ENCODE results near the gene ADCY3. TPM values are rescaled to one million over a fixed set of nuclear protein-coding genes. Genes with fewer than 3 reads are reported as not detected.

The ADCY3 gene
- total RNA-seq = 10 to 100 TPM; 24.9 to 30.4 (median 25.3) TPM
- long read RNA-seq, donor 1, full-length matches to known transcripts = 1 of 26 reads
- long read RNA-seq, donor 1, partial matches to known transcripts = 7 of 26 reads
- long read RNA-seq, donor 1, other reads (novel, unspliced or antisense) = 18 of 26 reads
- long read RNA-seq, donor 2, partial matches to known transcripts = 1 of 1 reads
- long read RNA-seq, donor 2, other reads (novel, unspliced or antisense) = 0 of 1 reads

- peak; percentile 62 for ATAC-seq
- no peak for TF ChIP-seq CTCF (IDR thresholded peaks at IDR 0.05)
- DNase-seq = peak; percentile 45 to 72 (median 70)
- no peaks in the 10 kb centered on the region for H3K36me3 ChIP-seq (ENCODE audit: low read depth)
- H3K4me3 ChIP-seq = peak within 1 kb of the TSS; percentile 22
- no peaks in the 10 kb centered on the region for H3K9me3 ChIP-seq
- H3K4me1 ChIP-seq (ENCODE audit: low read depth) = peaks cover 8% of the 10 kb centered on the region
- intact Hi-C loops (cut with DNase I, micrococcal nuclease) = no loop called here
Observed at GRCh38 chr2:24920098-24920808, at the start of gene ADCY3. TSS of gene ADCY3 (minus strand) at chr2:24920237. CDS start at chr2:24918987, 1,250 bp downstream.

- TF ChIP-seq CTCF (IDR thresholded peaks at IDR 0.05) = no peak
- Histone ChIP-seq H3K36me3 (ENCODE audit: low read depth) (no peaks in the 10 kb centered on the region), H3K4me3 (no peak overlapping the region), H3K4me1 (ENCODE audit: low read depth) (peaks cover 4% of the 10 kb centered on the region), H3K9me3 (no peaks in the 10 kb centered on the region)
- ATAC-seq (no peak), DNase-seq (no peak)
- intact Hi-C loops (cut with DNase I, micrococcal nuclease) = no loop called here
Observed at GRCh38 chr2:24969784-24970183, 49.7 kb upstream of the ADCY3 start.

- Histone ChIP-seq H3K4me3 (no peak overlapping the region), H3K36me3 (ENCODE audit: low read depth) (no peaks in the 10 kb centered on the region), H3K9me3 (no peaks in the 10 kb centered on the region), H3K4me1 (ENCODE audit: low read depth) (no peaks in the 10 kb centered on the region)
- ATAC-seq = no peak
- intact Hi-C loops (cut with DNase I, micrococcal nuclease) = no loop called here
- TF ChIP-seq CTCF (IDR thresholded peaks at IDR 0.05) = no peak
- DNase-seq = no peak
Observed at GRCh38 chr2:24961903-24962302, 41.9 kb upstream of the ADCY3 start.

- Histone ChIP-seq H3K36me3 (ENCODE audit: low read depth) (peaks cover 4% of the 10 kb centered on the region), H3K9me3 (peaks cover 7% of the 10 kb centered on the region), H3K4me1 (ENCODE audit: low read depth) (no peaks in the 10 kb centered on the region), H3K4me3 (no peak overlapping the region)
- TF ChIP-seq CTCF (IDR thresholded peaks at IDR 0.05) = no peak
- peak; percentile 100 for ATAC-seq
- intact Hi-C loops (cut with DNase I, micrococcal nuclease) = no loop called here
- peak in 1 of 3 donors; percentile 55 for DNase-seq
Observed at GRCh38 chr2:24959761-24960160, 39.7 kb upstream of the ADCY3 start.

GRCh38 chr2:24958411-24958935, 38.4 kb upstream of the ADCY3 start:
- DNase-seq (no peak), ATAC-seq (no peak)
- Histone ChIP-seq H3K36me3 (ENCODE audit: low read depth) (peaks cover 4% of the 10 kb centered on the region), H3K9me3 (peaks cover 7% of the 10 kb centered on the region), H3K4me1 (ENCODE audit: low read depth) (no peaks in the 10 kb centered on the region), H3K4me3 (no peak overlapping the region)
- intact Hi-C loops (cut with DNase I, micrococcal nuclease) = no loop called here
- no peak for TF ChIP-seq CTCF (IDR thresholded peaks at IDR 0.05)
